GM12874 (cell line): ENCODE data around the gene RFX4.

ENCODE experiments used
- TF ChIP-seq, protein P1 (sequence below): IDR thresholded peaks from 2 replicates; pipeline ENCODE4 v1.5.1; 2011; ENCODE audit warnings: low read depth, mild to moderate bottlenecking, control low read depth, low read length, moderate library complexity; ENCODE audit not compliant: insufficient read depth

The RFX4 gene

DNA sequence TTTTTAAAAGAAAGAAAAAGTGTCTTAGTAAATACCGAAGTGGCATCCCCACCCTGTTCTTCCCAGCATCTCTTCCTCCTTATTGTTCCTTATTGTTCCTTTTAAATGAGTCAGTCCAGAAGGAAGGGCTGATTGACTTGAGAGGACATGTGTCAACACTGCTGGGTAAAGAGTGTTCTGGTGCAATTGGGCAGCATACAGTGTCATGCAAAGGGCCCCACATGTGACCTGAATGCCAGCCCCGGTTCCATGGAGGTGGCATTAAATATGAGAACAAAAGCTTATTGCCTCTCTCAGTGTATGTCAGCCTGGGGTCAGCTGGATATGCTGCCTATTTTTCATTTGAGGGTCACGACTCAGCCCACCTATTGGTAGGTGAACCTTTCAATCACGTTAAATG is 132.8 kb downstream of the RFX4 start:
- TF ChIP-seq, protein P1, sequence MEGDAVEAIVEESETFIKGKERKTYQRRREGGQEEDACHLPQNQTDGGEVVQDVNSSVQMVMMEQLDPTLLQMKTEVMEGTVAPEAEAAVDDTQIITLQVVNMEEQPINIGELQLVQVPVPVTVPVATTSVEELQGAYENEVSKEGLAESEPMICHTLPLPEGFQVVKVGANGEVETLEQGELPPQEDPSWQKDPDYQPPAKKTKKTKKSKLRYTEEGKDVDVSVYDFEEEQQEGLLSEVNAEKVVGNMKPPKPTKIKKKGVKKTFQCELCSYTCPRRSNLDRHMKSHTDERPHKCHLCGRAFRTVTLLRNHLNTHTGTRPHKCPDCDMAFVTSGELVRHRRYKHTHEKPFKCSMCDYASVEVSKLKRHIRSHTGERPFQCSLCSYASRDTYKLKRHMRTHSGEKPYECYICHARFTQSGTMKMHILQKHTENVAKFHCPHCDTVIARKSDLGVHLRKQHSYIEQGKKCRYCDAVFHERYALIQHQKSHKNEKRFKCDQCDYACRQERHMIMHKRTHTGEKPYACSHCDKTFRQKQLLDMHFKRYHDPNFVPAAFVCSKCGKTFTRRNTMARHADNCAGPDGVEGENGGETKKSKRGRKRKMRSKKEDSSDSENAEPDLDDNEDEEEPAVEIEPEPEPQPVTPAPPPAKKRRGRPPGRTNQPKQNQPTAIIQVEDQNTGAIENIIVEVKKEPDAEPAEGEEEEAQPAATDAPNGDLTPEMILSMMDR, result no peak

DNA sequence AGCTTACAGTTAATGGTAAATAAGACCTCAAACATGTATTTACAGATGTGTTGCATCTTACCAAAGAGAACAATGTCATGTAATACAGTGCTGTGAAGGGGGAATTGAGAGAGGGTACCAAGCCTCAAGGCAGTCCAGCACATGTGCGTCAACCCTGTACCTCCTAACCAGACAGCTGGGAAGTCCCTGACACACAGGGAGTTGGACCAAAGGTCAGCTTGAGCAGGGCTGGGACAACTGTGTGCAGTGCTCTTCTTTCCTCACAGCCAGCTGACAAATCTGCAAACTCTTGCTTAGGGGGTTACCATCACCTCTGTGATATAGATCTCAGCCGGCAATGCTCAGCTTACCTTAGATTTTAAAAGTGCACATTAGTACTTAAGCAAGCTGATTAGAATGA is 134.9 kb downstream of the RFX4 start:
- TF ChIP-seq, protein P1, result no peak

GRCh38 chr12:106719879-106720278 is 137.1 kb downstream of the RFX4 start:
- TF ChIP-seq, protein P1, result no peak

GRCh38 chr12:106720696-106721095 is 137.9 kb downstream of the RFX4 start:
- TF ChIP-seq, protein P1, result no peak

DNA sequence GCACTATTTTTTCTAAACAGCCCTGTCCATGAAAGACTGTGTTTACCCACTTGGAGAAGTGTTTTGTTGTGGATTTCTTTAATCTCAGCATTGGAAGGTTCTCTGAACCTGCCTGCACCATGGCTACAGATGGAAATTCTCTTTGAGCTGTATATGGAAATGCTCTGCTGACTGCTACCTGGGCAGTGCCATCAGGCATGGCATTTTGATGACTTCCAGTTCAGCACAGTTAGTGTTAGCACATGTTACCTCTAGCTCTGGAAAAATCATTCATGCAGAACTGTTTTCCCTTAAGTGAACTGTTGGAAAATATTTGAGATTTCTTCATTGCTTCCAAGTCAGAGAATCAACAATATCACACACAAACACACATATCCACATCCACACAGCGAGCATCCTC is 139.1 kb downstream of the RFX4 start:
- TF ChIP-seq, protein P1, result no peak

- TF ChIP-seq, protein P1, result no peak
These were observed 140.0 kb downstream of the RFX4 start for GRCh38 chr12:106722837-106723236.

DNA sequence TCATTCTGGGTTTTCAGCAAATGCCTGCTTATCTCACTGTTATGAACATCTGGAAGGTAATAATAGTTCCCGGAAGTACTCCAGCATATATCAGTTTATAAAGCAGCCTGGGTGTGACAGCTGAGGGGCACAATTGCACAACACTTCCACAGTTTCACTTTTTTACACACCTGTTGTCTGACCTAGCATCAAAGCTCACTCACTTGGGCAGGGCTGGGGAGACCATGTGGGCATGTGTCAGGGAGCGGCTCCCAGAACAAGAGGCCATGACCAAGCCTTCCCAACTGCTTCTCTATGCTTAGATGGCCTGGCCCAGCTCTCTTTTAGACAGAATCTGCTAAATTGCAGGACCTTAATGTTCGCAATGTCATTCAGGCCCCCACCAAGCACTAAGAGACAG is 140.6 kb downstream of the RFX4 start:
- TF ChIP-seq, protein P1, result no peak

- TF ChIP-seq, protein P1, result no peak
These were observed 141.3 kb downstream of the RFX4 start for GRCh38 chr12:106724116-106724515.
